HG03139 (cell line): Measurements from ENCODE around the gene SLC6A18.
"Not testable (repeated sequence)": the region's sequence is repeated elsewhere in the genome, so short reads cannot be mapped to it uniquely, and the experiment has no call there.

ENCODE experiments used
- ATAC-seq: cut with Tn5 transposase; IDR thresholded peaks from one replicate; pipeline ENCODE4 v1.9.1; 2021; ENCODE audit not compliant: unreplicated experiment

Gene SLC6A18

DNA sequence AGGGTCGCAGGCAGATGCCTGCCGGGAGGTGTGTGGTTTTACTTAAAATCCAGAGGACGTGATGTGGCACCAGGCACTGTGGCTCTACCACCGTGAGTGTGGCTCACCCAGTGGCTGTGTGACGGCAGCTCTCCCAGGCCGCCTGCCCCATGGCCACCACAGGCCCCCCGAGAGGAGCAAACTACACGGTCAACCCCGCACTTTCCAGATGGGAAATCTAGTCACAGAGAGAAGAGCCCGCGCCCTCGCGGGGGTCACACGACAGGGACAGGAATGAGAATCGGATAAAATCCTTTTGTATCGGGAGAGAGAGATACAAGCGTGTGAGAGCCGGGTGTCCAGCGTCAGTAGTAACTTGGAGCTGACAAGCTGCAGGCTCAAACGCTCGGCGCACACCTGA is 45.2 kb downstream of the SLC6A18 start:
- no peak for ATAC-seq

DNA sequence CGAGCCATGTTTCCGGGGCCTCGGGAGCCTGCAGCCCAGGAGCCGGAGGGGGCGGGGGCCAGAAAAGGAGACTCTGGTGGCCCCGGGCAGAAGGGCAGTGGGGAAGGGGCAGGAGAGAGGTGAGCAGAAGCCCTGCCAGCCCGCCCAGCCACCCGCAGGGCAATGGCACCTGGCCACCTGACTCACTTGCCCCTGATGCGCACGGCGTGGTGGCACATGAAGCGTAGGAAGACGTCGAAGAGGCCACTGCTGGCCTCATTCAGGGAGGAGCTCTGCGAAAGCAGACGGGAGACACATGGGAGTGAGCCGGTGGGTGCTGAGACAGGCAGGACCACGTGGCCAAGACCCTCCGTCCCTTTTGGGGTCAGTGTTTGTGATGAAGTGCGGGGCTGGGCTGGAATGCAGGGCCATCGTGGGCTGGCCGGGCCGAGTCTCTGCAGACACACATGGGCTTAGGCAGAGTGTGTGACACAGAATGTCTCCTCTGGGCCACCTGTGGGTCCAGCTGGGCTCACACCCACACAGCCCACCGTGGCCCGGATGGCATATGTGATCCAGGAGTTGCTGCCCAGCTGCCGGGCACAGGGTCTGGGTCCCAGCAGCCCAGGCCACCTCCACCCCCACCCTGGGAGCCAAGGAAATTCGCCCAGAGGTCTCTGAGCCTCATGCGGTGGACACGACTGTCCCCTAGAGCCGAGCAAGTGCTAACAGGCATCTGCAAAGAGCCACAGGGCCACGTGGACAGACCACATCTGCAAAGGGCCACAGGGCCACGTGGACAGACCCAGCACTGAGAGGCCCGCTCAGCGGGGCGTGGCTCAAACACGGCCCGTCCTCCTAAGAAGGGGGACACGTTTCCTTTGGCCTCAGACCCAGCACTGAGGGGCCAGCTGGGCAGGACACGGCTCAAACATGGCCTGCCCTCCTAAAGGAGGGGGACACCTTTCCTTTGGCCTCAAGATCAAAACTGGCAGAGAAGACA is 46.0 kb downstream of the SLC6A18 start:
- no peak for ATAC-seq

- no peak for ATAC-seq
These were observed 47.0 kb downstream of the SLC6A18 start for GRCh38 chr5:1272201-1272600.

GRCh38 chr5:1273745-1274144 is 48.6 kb downstream of the SLC6A18 start:
- ATAC-seq, result no peak

- no peak for ATAC-seq
These were observed 49.3 kb downstream of the SLC6A18 start for GRCh38 chr5:1274471-1274870.

- not testable (repeated sequence) for ATAC-seq
These were observed 50.5 kb downstream of the SLC6A18 start for GRCh38 chr5:1275397-1276391.

- ATAC-seq, result no peak
These were observed 51.7 kb downstream of the SLC6A18 start for GRCh38 chr5:1276930-1277329.

GRCh38 chr5:1277331-1277730 is 52.1 kb downstream of the SLC6A18 start:
- ATAC-seq, result no peak

DNA sequence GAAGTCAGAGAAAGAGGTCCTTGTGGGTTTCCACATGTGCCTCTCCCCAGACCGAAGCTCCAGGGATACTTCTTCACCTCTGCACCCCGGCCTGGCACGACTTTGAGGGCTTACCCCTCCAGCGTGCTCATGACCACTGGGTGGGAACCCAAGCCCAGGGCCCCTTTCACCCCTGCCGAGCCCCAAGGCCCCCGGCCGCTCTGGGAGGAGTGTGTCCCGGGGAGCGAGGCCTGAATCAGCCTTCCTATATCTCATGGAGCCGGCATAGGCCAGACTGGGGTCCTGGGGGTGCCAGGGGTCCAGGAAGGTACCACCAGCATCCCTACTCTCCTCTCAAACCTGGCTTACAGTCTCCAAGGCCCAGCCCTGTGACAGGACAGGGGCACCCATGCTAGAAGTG is 52.6 kb downstream of the SLC6A18 start:
- no peak for ATAC-seq

DNA sequence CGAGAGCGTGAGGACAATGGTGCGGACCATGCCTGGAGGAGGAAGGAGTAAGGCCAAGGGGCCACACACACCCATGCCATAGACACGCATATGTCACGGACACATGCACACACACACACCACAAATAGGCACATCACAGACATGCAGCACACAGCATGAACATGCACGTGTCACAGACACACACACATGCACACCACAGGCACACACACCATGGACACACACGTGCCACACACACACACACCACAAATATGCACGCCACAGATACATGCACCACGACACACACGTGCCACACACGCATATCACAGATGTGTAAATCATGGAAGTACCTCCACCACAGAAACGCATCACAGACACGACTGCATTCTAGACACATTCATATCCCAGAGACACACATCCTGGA is 53.0 kb downstream of the SLC6A18 start:
- no peak for ATAC-seq

DNA sequence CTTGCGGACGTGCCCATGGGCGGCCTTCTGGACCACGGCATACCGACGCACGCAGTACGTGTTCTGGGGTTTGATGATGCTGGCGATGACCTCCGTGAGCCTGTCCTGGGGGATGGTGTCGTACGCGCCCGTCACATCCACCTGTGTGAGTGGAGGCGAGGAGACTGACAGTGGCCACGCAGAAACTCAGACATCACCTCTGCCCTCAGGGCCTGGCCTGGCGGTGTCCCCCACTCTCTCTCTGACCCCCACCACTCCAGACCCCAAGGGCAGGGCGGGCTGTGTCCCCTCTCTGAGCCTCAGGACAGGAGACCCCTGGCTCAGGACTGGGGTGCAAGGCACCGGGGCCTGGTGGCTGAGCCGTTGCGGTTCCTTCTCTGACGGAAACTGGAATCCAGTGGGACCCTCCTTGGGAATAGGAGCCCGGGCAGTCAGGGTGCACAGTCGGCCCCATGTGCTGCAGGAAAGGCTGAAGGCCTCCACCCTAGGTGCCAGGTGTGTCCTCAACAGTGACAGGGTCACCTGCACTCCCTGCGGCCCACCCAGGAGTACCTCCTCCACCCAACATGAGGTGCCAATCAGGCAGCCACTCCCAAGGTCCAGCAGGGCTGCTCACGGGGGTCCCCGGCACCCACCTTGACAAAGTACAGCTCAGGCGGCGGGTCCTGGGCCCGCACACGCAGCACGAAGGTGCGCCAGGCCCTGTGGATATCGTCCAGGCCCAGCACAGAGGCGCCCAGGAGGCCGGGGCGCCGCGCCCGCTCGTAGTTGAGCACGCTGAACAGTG is 53.7 kb downstream of the SLC6A18 start:
- no peak for ATAC-seq

GRCh38 chr5:1279443-1280151 is 54.4 kb downstream of the SLC6A18 start:
- ATAC-seq, result no peak

DNA sequence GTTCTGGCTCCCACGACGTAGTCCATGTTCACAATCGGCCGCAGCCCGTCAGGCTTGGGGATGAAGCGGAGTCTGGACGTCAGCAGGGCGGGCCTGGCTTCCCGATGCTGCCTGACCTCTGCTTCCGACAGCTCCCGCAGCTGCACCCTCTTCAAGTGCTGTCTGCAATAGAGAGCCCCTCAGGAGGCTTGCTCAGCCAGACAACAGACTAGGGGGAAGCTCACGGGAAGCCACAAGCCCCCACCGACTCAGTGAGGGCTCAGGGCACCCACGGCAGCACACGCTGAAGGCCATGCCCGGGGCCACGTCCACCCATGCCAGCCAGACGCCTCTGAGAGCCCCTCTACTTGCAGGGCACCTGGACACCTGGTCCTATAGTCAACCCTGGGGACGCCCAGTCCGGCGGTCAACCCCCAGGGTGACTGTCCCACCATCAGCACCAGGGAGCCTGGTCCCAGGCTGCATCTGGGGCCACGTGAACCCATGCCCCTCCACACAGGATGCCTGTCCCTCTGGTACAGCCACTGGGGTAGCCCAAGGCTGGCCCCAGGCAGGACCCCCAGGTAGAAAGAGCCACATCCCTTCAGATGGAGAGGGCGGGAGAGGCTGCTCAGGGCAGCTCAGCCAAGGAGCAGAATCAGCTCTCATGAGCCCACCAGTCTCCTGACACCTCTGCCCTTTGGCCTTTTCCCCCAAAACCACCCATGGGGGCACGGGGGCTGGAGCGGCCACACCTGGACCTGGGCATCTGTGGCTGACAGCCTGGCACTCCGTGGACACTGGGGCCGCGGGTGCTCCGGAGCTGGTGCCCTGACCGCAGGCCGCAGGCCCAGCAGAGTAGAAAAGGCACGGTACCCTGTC is 55.2 kb downstream of the SLC6A18 start:
- no peak for ATAC-seq

- ATAC-seq, result no peak
These were observed 56.1 kb downstream of the SLC6A18 start for GRCh38 chr5:1281038-1281882.

DNA sequence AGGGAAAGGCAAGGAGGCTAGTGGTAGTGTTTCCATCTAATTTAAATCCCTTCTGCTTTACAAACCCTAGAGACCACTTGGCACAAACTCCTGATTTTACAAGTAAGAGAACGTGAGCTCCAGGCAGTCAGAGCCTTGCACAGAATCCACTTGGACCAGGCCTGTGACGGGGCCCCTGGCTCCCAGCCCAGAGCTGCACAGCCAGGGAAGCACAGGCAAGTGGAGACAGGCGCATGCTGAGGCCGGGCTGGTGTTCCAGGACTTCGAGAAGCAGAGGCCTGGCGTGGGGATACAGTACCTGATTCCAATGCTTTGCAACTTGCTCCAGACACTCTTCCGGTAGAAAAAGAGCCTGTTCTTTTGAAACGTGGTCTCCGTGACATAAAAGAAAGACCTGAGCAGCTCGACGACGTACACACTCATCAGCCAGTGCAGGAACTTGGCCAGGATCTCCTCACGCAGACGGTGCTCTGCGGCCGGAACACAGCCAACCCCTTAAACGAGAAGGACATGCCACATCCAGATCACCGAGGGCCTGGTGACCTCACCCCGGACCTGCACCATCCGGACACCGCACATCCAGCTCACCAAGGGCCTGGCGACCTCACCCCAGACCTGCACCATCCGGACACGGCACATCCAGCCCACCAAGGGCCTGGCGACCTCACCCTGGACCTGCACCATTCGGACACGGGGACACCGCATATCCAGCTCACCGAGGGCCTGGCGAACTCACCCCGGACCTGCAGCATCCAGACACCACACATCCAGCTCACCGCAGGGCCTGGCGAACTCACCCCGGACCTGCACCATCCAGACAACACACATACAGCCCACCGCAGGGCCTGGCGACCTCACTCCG is 57.2 kb downstream of the SLC6A18 start:
- ATAC-seq, result no peak

GRCh38 chr5:1282993-1283728 is 58.0 kb downstream of the SLC6A18 start:
- not testable (repeated sequence) for ATAC-seq

DNA sequence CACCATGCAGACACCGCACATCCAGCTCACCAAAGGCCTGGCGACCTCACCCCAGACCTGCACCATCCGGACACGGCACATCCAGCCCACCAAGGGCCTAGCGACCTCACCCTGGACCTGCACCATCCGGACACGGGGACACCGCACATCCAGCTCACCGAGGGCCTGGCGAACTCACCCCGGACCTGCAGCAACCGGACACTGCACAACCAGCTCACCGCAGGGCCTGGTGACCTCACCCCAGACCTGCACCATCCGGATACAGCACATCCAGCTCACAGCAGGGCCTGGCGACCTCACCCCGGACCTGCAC is 58.5 kb downstream of the SLC6A18 start:
- not testable (repeated sequence) for ATAC-seq
